Inferior parietal cortex (tissue), 1 donor: ENCODE measurements around the gene ANKH.
"Not testable (repeated sequence)": the region's sequence is repeated elsewhere in the genome, so short reads cannot be mapped to it uniquely, and the experiment has no call there.

Experiments used
- DNase-seq: peaks from one replicate; pipeline ENCODE4 v3.0.0-alpha.2; 2016; ENCODE audit errors: extremely low spot score

Gene ANKH

GRCh38 chr5:14871214-14872069 lies at the start of gene ANKH:
TSS of gene ANKH (minus strand) at chr5:14871778. CDS start at chr5:14871447, 331 bp downstream.
- DNase-seq: peak; percentile 64

DNA sequence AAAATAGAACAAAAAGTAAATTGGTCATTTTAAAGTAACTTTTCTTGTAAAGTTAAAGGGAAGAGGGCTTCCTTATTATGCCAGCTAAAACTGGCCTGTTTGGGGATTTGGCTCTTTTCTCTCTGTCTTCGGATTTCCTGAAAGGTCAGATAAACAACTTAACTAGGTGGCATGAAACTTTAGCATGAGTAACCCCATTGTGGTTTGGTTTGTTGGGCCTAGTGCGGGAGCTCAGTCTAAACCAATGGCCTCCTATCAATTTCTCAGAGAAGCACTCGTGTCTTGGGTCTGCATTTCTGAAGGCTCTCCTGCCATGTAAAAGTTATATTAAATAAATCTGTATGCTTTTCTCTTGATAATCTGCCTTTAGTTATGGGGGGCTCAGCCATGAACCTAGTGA lies 48.5 kb upstream of the ANKH start:
- DNase-seq: no peak

GRCh38 chr5:14919106-14919505 lies 47.5 kb upstream of the ANKH start:
- DNase-seq: not testable (repeated sequence)

- DNase-seq: no peak
These were observed 46.1 kb upstream of the ANKH start for GRCh38 chr5:14917719-14918118.

- no peak for DNase-seq
These were observed 43.8 kb upstream of the ANKH start for GRCh38 chr5:14915291-14915952.

DNA sequence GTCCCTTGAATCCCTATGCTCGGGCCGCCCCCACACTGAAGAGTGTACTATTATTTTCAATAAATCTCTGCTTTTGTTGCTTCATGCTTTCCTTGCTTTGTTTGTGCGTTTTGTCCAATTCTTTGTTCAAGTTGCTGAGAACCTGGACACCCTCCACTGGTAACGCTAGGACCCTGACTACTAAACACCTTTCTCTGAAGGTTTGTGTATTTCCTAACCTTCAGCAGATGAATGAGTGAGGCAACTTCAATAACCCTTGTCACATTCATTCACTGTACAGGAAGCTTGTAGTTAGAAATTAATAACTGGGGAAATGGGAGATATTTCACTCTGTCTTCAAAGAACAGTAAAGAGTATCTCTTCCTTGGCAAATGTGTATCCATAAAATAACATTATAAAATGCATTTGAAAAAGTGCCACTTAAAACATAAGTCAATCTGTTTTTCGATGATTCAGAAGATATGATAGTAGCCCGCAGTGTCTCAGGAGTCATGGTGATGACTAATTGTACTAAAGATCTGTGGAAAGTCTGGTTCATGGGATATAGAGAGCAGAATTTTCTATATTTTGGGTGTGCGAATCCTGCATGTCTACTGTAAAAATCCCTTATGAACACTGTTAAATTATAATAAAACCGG lies 43.2 kb upstream of the ANKH start:
- no peak for DNase-seq

- no peak for DNase-seq
These were observed 42.6 kb upstream of the ANKH start for GRCh38 chr5:14914193-14914592.

DNA sequence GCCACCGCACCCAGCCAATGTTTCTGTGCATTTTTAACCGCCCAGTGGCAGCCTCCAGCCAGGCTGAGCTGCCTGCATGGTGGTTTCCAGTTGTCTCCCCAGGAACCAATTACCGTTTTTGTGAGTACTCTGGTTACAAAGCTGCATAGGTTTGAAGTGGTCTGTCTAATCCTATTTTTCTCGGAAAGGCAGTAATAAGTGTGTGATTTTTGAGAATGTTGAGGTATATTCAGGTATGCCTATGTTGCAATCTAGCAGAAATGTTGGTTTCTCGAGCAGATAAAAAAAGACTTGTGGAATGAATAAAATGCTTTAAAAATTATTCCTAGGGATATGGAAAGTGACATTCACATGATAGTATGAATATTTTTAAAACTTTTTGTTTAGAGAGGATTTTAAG lies 41.5 kb upstream of the ANKH start:
- no peak for DNase-seq

DNA sequence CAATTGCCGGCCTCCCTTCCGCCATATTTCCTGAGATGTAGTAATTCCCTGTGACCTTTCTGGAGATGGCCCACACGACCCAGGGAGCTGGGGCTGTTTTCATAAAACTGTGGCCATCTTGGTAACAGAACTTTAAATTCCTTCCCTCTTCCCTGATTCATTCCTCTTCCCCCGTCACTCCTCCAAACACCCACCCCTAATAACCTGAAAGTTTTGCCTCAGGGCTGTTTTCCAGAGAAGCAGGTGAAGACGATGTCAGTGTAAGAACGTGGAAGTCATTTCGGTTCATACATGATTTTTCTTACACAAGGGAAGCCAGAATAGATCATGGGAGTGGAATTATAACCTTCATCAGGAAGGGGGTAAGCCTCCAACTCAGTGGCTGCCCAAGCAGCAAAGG lies 40.6 kb upstream of the ANKH start:
- DNase-seq: no peak

DNA sequence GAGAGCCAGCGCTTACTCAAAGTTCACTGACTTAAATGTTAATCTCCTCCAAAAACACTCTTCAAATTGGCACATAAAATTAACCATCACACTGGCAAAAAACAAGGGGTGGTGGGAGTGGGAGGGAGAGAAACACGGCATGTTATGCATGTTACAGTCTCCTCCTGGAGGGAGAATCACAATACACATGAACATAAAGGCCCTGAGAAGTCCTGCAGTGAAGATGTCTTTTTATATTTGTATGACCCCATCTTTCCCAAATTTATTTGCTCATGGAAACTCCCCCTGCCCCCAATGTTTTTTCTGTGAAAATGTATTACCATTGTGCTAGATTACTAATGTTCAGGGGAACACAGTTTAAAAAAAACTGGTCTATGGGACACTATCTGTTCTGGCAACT lies 37.8 kb upstream of the ANKH start:
- DNase-seq: no peak

DNA sequence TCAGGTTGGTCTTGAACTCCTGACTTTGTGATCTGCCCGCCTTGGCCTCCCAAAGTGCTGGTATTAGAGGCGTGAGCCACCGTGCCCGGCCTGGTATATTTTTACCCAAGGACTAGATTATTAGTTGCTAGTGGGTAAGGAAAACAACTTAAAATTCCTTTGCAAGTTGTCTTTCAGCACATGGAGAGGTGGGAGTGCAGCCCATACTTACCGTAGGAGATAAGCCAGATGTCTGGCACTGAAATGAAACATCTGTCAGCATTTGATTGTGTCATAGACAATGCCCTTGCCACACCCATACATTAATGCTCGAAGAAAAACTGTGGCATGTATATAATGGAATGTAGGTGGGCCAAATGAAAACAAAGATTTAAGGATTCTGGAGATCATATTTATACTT lies 36.6 kb upstream of the ANKH start:
- no peak for DNase-seq

GRCh38 chr5:14906628-14907027 lies 35.0 kb upstream of the ANKH start:
- no peak for DNase-seq

- DNase-seq: no peak
These were observed 31.4 kb upstream of the ANKH start for GRCh38 chr5:14902826-14903560.

DNA sequence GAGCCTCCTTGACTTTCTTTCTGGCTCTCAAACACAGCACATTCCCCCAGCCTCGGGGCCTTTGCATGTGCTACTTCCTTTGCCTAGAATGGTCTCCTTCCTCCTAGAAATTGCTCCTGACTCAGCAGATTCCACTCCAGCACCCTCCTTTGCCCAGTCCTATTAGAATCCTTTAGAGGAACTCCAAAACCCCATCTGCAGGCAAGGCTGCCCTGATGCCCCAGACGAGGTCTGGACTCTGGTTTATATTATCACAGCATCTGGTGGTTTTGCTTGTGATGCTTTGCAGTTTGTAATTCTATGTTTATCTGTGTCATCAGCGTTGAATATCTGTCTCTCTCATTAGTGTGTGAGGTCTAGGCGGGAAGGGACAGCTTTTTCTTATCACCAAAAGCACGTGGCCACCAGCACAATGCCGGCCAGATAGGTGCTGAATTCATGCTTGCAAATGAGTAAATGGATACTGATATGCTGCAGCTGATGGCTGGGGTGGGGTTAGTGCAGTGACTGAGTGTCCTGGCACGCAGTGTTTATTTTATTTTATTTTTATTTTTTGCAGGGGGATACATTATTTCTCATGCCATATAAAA lies 30.0 kb upstream of the ANKH start:
- no peak for DNase-seq

- no peak for DNase-seq
These were observed 29.3 kb upstream of the ANKH start for GRCh38 chr5:14900693-14901461.

DNA sequence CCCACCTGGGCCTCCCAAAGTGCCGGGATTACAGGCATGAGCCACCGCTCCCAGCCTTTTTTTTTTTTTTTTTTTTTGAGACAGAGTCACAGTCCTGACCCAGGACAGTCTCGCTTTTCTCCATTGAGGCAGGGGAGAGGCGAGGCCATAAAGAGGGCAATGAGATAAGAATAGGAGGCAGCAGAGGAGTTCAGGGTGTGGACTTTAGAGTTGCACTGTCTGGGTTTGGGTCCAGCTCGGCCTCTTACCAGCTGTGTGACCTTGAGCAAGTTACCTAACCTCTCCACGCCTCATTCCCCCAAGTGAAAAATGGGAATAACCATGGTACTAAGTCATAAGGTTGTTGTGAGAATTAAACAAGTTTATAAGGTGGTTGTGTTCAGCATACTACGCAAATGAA lies 24.6 kb upstream of the ANKH start:
- DNase-seq: no peak

- DNase-seq: no peak
These were observed 23.7 kb upstream of the ANKH start for GRCh38 chr5:14895301-14895700.

- DNase-seq: no peak
These were observed 23.2 kb upstream of the ANKH start for GRCh38 chr5:14894748-14895147.

GRCh38 chr5:14893381-14893780 lies 21.8 kb upstream of the ANKH start:
- DNase-seq: no peak

DNA sequence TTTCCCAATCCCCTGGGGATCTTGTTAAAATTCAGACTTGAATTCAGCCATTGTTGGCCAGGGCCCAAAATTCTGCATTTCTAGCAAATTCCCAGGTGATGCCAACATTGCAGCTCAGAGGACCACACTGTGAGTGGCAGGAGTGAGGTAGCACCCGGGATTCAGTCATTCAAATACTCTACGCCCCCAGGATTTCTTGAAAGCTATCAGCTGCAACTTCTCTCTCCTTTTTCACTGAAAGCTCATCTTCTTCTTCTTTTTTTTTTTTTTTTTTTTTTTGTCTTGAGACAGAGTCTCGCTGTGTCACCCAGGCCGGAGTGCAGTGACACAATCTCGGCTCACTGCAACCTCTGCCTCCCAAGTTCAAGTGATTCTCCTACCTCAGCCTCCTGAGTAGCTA lies 19.3 kb upstream of the ANKH start:
- DNase-seq: no peak

- DNase-seq: no peak
These were observed 12.6 kb upstream of the ANKH start for GRCh38 chr5:14884062-14884612.
